Aorta (tissue), 5 donors: ENCODE results near the gene HDHD2. TPM values are rescaled to one million over a fixed set of nuclear protein-coding genes. Genes with fewer than 3 reads are reported as not detected.
A peak's percentile ranks its signal among the peaks of the same experiment; 100 is the strongest.
"Not testable (repeated sequence)": the region's sequence is repeated elsewhere in the genome, so short reads cannot be mapped to it uniquely, and the experiment has no call there.

Source experiments
- ATAC-seq: fragments of 200-7000 bp; cut with Tn5 transposase; one replicate; pipeline ENCODE4 v1.9.1; 2022; ENCODE audit warnings: moderate library complexity; ENCODE audit not compliant: low FRiP score
- DNase-seq, 2 donors: peaks; one replicate each; pipeline ENCODE4 v3.0.0-alpha.2; 2020
- H3K27ac ChIP-seq, 2 donors: one replicate each; pipeline ENCODE4 v1.5.1; 2013; ENCODE audit warnings: low read length in 2 of 2, mild to moderate bottlenecking in 2 of 2, moderate library complexity in 2 of 2, control low read depth in 1 of 2, inconsistent platforms in 1 of 2, low read depth in 1 of 2
- H3K27me3 ChIP-seq, 2 donors: one replicate each; pipeline ENCODE4 v1.6.1; 2013; ENCODE audit warnings: control low read depth in 1 of 2, low read length in 1 of 2, mild to moderate bottlenecking in 1 of 2, moderate library complexity in 1 of 2; ENCODE audit not compliant: insufficient read depth in 2 of 2, control insufficient read depth in 1 of 2
- H3K36me3 ChIP-seq, 2 donors: one replicate each; pipeline ENCODE4 v1.6.1; 2013; ENCODE audit warnings: control low read depth in 1 of 2, low read length in 1 of 2, mild to moderate bottlenecking in 1 of 2; ENCODE audit not compliant: insufficient read depth in 2 of 2, control insufficient read depth in 1 of 2
- H3K4me1 ChIP-seq, 2 donors: one replicate each; pipeline ENCODE4 v1.6.1; 2013; ENCODE audit warnings: low read length in 2 of 2, control low read depth in 1 of 2, mild to moderate bottlenecking in 1 of 2, moderate library complexity in 1 of 2; ENCODE audit not compliant: insufficient read depth in 2 of 2, control insufficient read depth in 1 of 2
- H3K4me3 ChIP-seq, 2 donors: one replicate each; pipeline ENCODE4 v1.5.1; 2013; ENCODE audit warnings: low read length in 2 of 2, control low read depth in 1 of 2, mild to moderate bottlenecking in 1 of 2
- H3K9me3 ChIP-seq: one replicate; pipeline ENCODE4 v1.6.1; 2013; ENCODE audit warnings: mild to moderate bottlenecking, low read length; ENCODE audit not compliant: control insufficient read depth
- WGBS, 2 donors: extraction: QIAGEN DNeasy Blood & Tissue Kit; methylation state at CpG; one replicate each; pipeline ENCODE4 v1.1.7; 2013; 5-methylcytosine and 5-hydroxymethylcytosine counted together
- intact Hi-C, 2 donors: fragments of 100-400 bp; cut with DNase I; formaldehyde crosslinking; loops; one replicate each; pipeline versions ENCODE4 v1.14.2 to v1.15.0; 2022
- polyA plus RNA-seq, 2 donors: library from polyadenylated mRNA; stranded (reverse); fragments of 200-250 nt; gene quantifications; one replicate each; pipeline ENCODE4 v1.2.3, GENCODE V29; 2013
- total RNA-seq, 2 donors: library from RNA; stranded (reverse); fragmentation: NEBNext Ultra II Directional; extraction: Animal tissue kit (Norgen Biotek cat#: 25700); gene quantifications; one replicate each; pipeline ENCODE4 v1.2.1, GENCODE V29; 2021
- donor health status: healthy with polysubstance abuse.
- donor health status: Bipolar disorder and iron deficiency.
- donor health status: DM: no; HTN: no; CAD: no.
- donor health status: DM: no; HTN: no; CAD: no.
- donor health status: DM: yes; HTN: yes; CAD: no.

The HDHD2 gene
- total and polyA plus RNA-seq, 4 donors = 19.2 to 34.1 (median 28.1) TPM

GRCh38 chr18:47160256-47160655 is 10.0 kb upstream of the HDHD2 start:
- Histone ChIP-seq H3K36me3 (no peaks in the 10 kb centered on the region), H3K27me3 (no peaks in the 10 kb centered on the region), H3K27ac (no peak overlapping the region), H3K4me1 (no peaks in the 10 kb centered on the region), H3K4me3 (no peak overlapping the region), H3K9me3 (no peaks in the 10 kb centered on the region)
- ATAC-seq = no peak
- intact Hi-C loops = no loop called here
- no peak for DNase-seq
- 95 to 96% methylated on average over 5 of the region's 5 CpGs for WGBS, 2 donors

GRCh38 chr18:47158404-47158803 is 8.1 kb upstream of the HDHD2 start:
- ATAC-seq, DNase-seq, intact Hi-C loops, H3K27me3 ChIP-seq, H3K27ac ChIP-seq, H3K4me1 ChIP-seq, H3K9me3 ChIP-seq, H3K4me3 ChIP-seq, H3K36me3 ChIP-seq: not testable (repeated sequence)
- 90% methylated on average over 16 of the region's 16 CpGs for WGBS, 2 donors

GRCh38 chr18:47151439-47151838 is 1.1 kb upstream of the HDHD2 start:
- intact Hi-C loops = loop anchor here in 1 of 2 donors (2.0 kb wide), 1 partner anchor 25 kb away; the partner anchor contains the start of gene IER3IP1
- Histone ChIP-seq H3K27ac (peak overlapping the region in 1 of 2 donors; percentile 78), H3K9me3 (no peaks in the 10 kb centered on the region), H3K4me1 (no peaks in the 10 kb centered on the region), H3K27me3 (no peaks in the 10 kb centered on the region), H3K36me3 (no peaks in the 10 kb centered on the region), H3K4me3 (no peak overlapping the region)
- DNase-seq = no peak
- no peak for ATAC-seq

GRCh38 chr18:47150824-47151366 is 595 bp upstream of the HDHD2 start:
- Histone ChIP-seq H3K27ac (peak overlapping the region; percentile 78 to 98), H3K4me1 (no peaks in the 10 kb centered on the region), H3K27me3 (no peaks in the 10 kb centered on the region), H3K4me3 (peak overlapping the region; percentile 62 to 94), H3K9me3 (no peaks in the 10 kb centered on the region), H3K36me3 (no peaks in the 10 kb centered on the region)
- ATAC-seq (peak; percentile 3), DNase-seq (no peak)
- intact Hi-C loops = loop anchor here in 1 of 2 donors (2.0 kb wide), 1 partner anchor 26 kb away; the partner anchor contains the start of gene IER3IP1
- 6% methylated on average over 13 of the region's 13 CpGs for WGBS, 2 donors

- DNase-seq = no peak
- Histone ChIP-seq H3K27me3 (no peaks in the 10 kb centered on the region), H3K9me3 (no peaks in the 10 kb centered on the region), H3K4me3 (peak overlapping the region; percentile 62 to 94), H3K4me1 (no peaks in the 10 kb centered on the region), H3K36me3 (no peaks in the 10 kb centered on the region), H3K27ac (peak overlapping the region in 1 of 2 donors; percentile 90)
- 18 to 20% methylated on average over 12 of the region's 12 CpGs for WGBS, 2 donors
- ATAC-seq = peak; percentile 4
- intact Hi-C loops = loop anchor here in 1 of 2 donors (2.0 kb wide), 1 partner anchor 27 kb away; the partner anchor contains the start of gene IER3IP1
Observed at GRCh38 chr18:47149457-47150028, 757 bp downstream of the HDHD2 start.

- no peak for DNase-seq
- H3K9me3 ChIP-seq = no peaks in the 10 kb centered on the region
- H3K4me3 ChIP-seq = no peak overlapping the region
- WGBS, 2 donors = 84 to 88% methylated on average over 3 of the region's 3 CpGs
- no peaks in the 10 kb centered on the region for H3K4me1 ChIP-seq
- H3K36me3 ChIP-seq = no peaks in the 10 kb centered on the region
- H3K27me3 ChIP-seq = no peaks in the 10 kb centered on the region
- ATAC-seq = no peak
- H3K27ac ChIP-seq = no peak overlapping the region
- intact Hi-C loops = no loop called here
Observed at GRCh38 chr18:47146206-47146605, 4.1 kb downstream of the HDHD2 start.

- ATAC-seq (no peak), DNase-seq (no peak)
- Histone ChIP-seq H3K27ac (no peak overlapping the region), H3K4me1 (no peaks in the 10 kb centered on the region), H3K36me3 (no peaks in the 10 kb centered on the region), H3K4me3 (no peak overlapping the region), H3K27me3 (no peaks in the 10 kb centered on the region), H3K9me3 (no peaks in the 10 kb centered on the region)
- WGBS, 2 donors = 97% methylated on average over 4 of the region's 4 CpGs
- intact Hi-C loops = no loop called here
Observed at GRCh38 chr18:47143899-47144485, 6.3 kb downstream of the HDHD2 start.

- 98 to 100% methylated on average over 5 of the region's 5 CpGs for WGBS, 2 donors
- no peak for ATAC-seq
- H3K36me3 ChIP-seq = no peaks in the 10 kb centered on the region
- intact Hi-C loops = no loop called here
- H3K4me1 ChIP-seq = no peaks in the 10 kb centered on the region
- no peaks in the 10 kb centered on the region for H3K27me3 ChIP-seq
- DNase-seq = no peak
- no peak overlapping the region for H3K4me3 ChIP-seq
- no peak overlapping the region for H3K27ac ChIP-seq
- no peaks in the 10 kb centered on the region for H3K9me3 ChIP-seq
Observed at GRCh38 chr18:47143153-47143552, 7.1 kb downstream of the HDHD2 start.

- Histone ChIP-seq H3K4me1 (no peaks in the 10 kb centered on the region), H3K36me3 (peaks cover 0 to 2% of the 10 kb centered on the region in 2 donors), H3K4me3 (no peak overlapping the region), H3K9me3 (no peaks in the 10 kb centered on the region), H3K27me3 (no peaks in the 10 kb centered on the region), H3K27ac (no peak overlapping the region)
- ATAC-seq (no peak), DNase-seq (no peak)
- intact Hi-C loops = no loop called here
Observed at GRCh38 chr18:47141289-47141688, 9.0 kb downstream of the HDHD2 start.
